AG04450 (cell line): ENCODE results near the gene CFAP20DC. TPM values are rescaled to one million over a fixed set of nuclear protein-coding genes. Genes with fewer than 3 reads are reported as not detected.

Experiments used
- CTCF ChIA-PET: fragments of 300-600, 350-600 bp; formaldehyde crosslinking; extraction: SDS; loops from one replicate; lab custom pipeline; 2022; ENCODE audit warnings: antibody characterized with exemption, inconsistent platforms; lab: Charles Lee
- POLR2A ChIA-PET: fragments of 350-600 bp; formaldehyde crosslinking; extraction: SDS; loops from one replicate; lab custom pipeline; 2021; ENCODE audit warnings: antibody characterized with exemption, inconsistent platforms; lab: Yijun Ruan, JAX
- DNase-seq: peaks from one replicate; pipeline ENCODE4 v3.0.0-alpha.2; 2011; ENCODE audit warnings: low read depth, low spot score
- H3K27ac ChIP-seq: one replicate; pipeline ENCODE4 v1.5.1; 2012; ENCODE audit warnings: low read depth, low read length, control low read depth
- H3K27me3 ChIP-seq: one replicate; pipeline ENCODE4 v1.6.0; 2012; ENCODE audit warnings: low read length; ENCODE audit not compliant: control insufficient read depth, insufficient read depth
- H3K4me3 ChIP-seq: 2 replicates; pipeline ENCODE4 v1.5.1; 2011; ENCODE audit warnings: mild to moderate bottlenecking, low read depth, low read length, control low read depth
- H3K9me3 ChIP-seq: 2 replicates; pipeline ENCODE4 v1.5.1; 2012; ENCODE audit warnings: low read length; ENCODE audit not compliant: control insufficient read depth, insufficient read depth
- polyA plus RNA-seq: library from polyadenylated mRNA; depleted of rRNA; stranded (reverse); fragments of >200 nt; gene quantifications from 2 replicates; pipeline ENCODE4 v1.2.3, GENCODE V29; 2011
- TF ChIP-seq, protein P1 (sequence below): IDR thresholded peaks from 2 replicates; pipeline ENCODE4 v1.5.1; 2011; ENCODE audit warnings: low read depth, low read length, control low read depth, inconsistent platforms

Gene CFAP20DC
- polyA plus RNA-seq, 1 experiment: 3.5 TPM

DNA sequence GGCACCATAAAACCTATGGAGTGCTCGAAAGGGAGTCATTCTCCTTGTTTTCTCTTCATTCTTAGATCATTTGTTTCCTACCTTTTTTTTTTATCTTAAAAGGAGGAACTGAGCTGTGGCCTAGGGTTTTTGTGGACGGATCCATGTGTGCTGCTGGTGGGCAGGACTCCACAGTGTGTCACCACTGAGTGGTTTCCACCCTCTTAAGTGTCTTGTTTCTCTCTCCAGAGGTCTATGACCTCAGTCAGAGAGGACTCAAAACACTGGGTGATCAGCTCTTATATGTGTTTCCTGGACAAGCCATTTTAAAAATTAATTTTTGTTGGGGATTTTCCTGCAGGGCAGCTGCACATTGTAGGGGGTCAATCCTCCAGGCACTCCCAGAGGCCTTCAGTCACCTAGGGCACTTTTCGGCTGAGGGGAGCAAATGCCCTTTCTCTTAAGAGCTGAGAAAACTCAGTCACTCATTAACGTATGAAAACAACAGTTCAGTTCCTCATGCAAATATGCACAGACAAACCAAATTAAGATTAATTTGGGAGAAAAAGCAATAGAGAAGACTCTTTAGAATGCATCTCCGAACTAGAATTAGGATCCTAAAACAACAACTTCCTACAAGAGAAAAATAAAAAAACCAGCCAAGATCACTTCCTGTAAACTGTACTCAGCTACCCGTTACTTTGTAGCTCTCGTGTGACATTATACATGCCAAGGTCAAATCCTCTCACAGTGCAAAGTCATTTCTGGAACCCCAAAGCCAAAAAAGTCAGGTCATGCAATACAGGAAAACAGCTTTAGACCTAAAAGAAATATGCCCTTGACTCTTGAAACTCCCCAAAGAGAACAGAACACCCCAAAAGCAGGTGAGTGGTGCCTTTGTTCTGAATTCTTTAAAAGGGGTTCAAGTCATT is 355.6 kb downstream of the CFAP20DC start:
- TF ChIP-seq, protein P1, sequence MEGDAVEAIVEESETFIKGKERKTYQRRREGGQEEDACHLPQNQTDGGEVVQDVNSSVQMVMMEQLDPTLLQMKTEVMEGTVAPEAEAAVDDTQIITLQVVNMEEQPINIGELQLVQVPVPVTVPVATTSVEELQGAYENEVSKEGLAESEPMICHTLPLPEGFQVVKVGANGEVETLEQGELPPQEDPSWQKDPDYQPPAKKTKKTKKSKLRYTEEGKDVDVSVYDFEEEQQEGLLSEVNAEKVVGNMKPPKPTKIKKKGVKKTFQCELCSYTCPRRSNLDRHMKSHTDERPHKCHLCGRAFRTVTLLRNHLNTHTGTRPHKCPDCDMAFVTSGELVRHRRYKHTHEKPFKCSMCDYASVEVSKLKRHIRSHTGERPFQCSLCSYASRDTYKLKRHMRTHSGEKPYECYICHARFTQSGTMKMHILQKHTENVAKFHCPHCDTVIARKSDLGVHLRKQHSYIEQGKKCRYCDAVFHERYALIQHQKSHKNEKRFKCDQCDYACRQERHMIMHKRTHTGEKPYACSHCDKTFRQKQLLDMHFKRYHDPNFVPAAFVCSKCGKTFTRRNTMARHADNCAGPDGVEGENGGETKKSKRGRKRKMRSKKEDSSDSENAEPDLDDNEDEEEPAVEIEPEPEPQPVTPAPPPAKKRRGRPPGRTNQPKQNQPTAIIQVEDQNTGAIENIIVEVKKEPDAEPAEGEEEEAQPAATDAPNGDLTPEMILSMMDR: no peak
- Histone ChIP-seq H3K27me3 (no peaks in the 10 kb centered on the region), H3K27ac (no peak overlapping the region), H3K9me3 (peaks cover 7% of the 10 kb centered on the region), H3K4me3 (no peak overlapping the region)
- POLR2A ChIA-PET: no interaction called here
- DNase-seq: no peak
- CTCF ChIA-PET: no interaction called here

DNA sequence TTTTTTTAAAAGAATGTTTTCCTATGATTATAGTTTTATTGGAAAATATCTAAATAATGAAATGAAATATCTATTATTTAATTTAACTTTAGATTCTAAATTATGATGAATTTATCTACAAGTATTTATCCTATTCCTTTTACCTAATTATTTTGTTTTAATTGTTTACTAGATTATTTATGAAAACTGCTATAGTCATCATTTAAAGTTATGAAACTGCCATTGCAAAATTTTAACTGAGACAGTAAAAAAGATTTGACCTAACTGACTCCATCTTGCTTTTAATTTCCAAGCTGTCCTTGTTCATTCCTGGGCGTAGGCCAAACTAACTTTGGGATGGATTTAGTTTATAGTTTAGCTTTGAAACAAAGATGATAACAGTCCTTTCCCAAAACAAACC is 357.3 kb downstream of the CFAP20DC start:
- no peak overlapping the region for H3K27ac ChIP-seq
- POLR2A ChIA-PET: no interaction called here
- peaks cover 7% of the 10 kb centered on the region for H3K9me3 ChIP-seq
- no peaks in the 10 kb centered on the region for H3K27me3 ChIP-seq
- TF ChIP-seq, protein P1: no peak
- H3K4me3 ChIP-seq: no peak overlapping the region
- CTCF ChIA-PET: no interaction called here
- no peak for DNase-seq
